Loucy (cell line): ENCODE results near the gene MIGA2.
A peak's percentile ranks its signal among the peaks of the same experiment; 100 is the strongest.

Source experiments
- H2AFZ ChIP-seq: fragments of 200-600 bp; sonication (generic); 2 replicates; pipeline ENCODE4 v1.6.0; 2016; ENCODE audit warnings: antibody characterized with exemption, mild to moderate bottlenecking, low read length, moderate library complexity
- H3F3A ChIP-seq: fragments of 200-600 bp; 2 replicates; pipeline ENCODE4 v1.6.0; 2016; ENCODE audit warnings: antibody characterized with exemption, low read depth, mild to moderate bottlenecking
- H3K27me3 ChIP-seq: fragments of 200-600 bp; sonication (generic); 2 replicates; pipeline ENCODE4 v1.6.1; 2014; ENCODE audit warnings: low read length, mild to moderate bottlenecking; ENCODE audit not compliant: insufficient read depth, poor library complexity, severe bottlenecking
- H3K36me3 ChIP-seq: fragments of 200-600 bp; sonication (generic); 2 replicates; pipeline ENCODE4 v1.6.1; 2016; ENCODE audit warnings: low read length; ENCODE audit not compliant: insufficient read depth
- H3K4me1 ChIP-seq: fragments of 200-600 bp; sonication (generic); 2 replicates; pipeline ENCODE4 v1.5.1; 2014; ENCODE audit warnings: low read length, mild to moderate bottlenecking; ENCODE audit not compliant: insufficient read depth, poor library complexity, severe bottlenecking
- H3K4me2 ChIP-seq: fragments of 200-600 bp; sonication (generic); 2 replicates; pipeline ENCODE4 v1.6.0; 2014; ENCODE audit warnings: antibody characterized with exemption, low read length, low read depth, mild to moderate bottlenecking; ENCODE audit not compliant: poor library complexity, severe bottlenecking
- H3K4me3 ChIP-seq: fragments of 200-600 bp; sonication (generic); 2 replicates; pipeline ENCODE4 v1.5.1; 2014; ENCODE audit warnings: low read length, mild to moderate bottlenecking, mixed read lengths; ENCODE audit not compliant: poor library complexity, severe bottlenecking
- H3K79me2 ChIP-seq: fragments of 200-600 bp; sonication (generic); 2 replicates; pipeline ENCODE4 v1.6.1; 2014; ENCODE audit warnings: low read length; ENCODE audit not compliant: insufficient read depth
- H3K9ac ChIP-seq: fragments of 200-600 bp; sonication (generic); 2 replicates; pipeline ENCODE4 v1.6.0; 2014; ENCODE audit warnings: mild to moderate bottlenecking, low read depth, low read length, moderate library complexity; ENCODE audit not compliant: poor library complexity, severe bottlenecking
- H3K9me2 ChIP-seq: fragments of 200-600 bp; sonication (generic); replicated peaks from 2 replicates; pipeline ENCODE4 v1.6.1; 2016; ENCODE audit warnings: low read depth, low read length, mixed read lengths
- H3K9me3 ChIP-seq: fragments of 200-600 bp; sonication (generic); 2 replicates; pipeline ENCODE4 v1.6.1; 2014; ENCODE audit warnings: mild to moderate bottlenecking, antibody characterized with exemption, low read length, low read depth; ENCODE audit not compliant: insufficient read depth
- H4K20me1 ChIP-seq: fragments of 200-600 bp; sonication (generic); 2 replicates; pipeline ENCODE4 v1.6.0; 2014; ENCODE audit warnings: antibody characterized with exemption, low read length, mild to moderate bottlenecking; ENCODE audit not compliant: insufficient read depth, poor library complexity, severe bottlenecking
- CTCF ChIP-seq: fragments of 200-600 bp; sonication (generic); conservative IDR thresholded peaks from 2 replicates; pipeline ENCODE4 v1.5.1; 2014; ENCODE audit warnings: mild to moderate bottlenecking, antibody characterized with exemption, low read length
- EZH2phosphoT487 ChIP-seq: fragments of 200-600 bp; IDR thresholded peaks from 2 replicates; pipeline ENCODE4 v1.6.1; 2018; ENCODE audit warnings: antibody characterized with exemption, mild to moderate bottlenecking, moderate library complexity, borderline replicate concordance

The MIGA2 gene

GRCh38 chr9:129102095-129102525 lies 65.7 kb downstream of the MIGA2 start:
- H3F3A ChIP-seq: no peaks in the 10 kb centered on the region
- H3K4me1 ChIP-seq: no peaks in the 10 kb centered on the region
- H2AFZ ChIP-seq: no peak overlapping the region
- H3K4me2 ChIP-seq: no peak overlapping the region
- H3K9me2 ChIP-seq: no peaks in the 10 kb centered on the region
- no peak overlapping the region for H3K9ac ChIP-seq
- no peaks in the 10 kb centered on the region for H3K36me3 ChIP-seq
- no peaks in the 10 kb centered on the region for H3K9me3 ChIP-seq
- H4K20me1 ChIP-seq: no peaks in the 10 kb centered on the region
- H3K27me3 ChIP-seq: no peaks in the 10 kb centered on the region
- H3K4me3 ChIP-seq: no peak overlapping the region
- TF ChIP-seq EZH2phosphoT487 (no peak), CTCF (no peak)
- H3K79me2 ChIP-seq: no peaks in the 10 kb centered on the region

- no peak overlapping the region for H3K9ac ChIP-seq
- H3K4me2 ChIP-seq: no peak overlapping the region
Observed at GRCh38 chr9:129102791-129103594, 66.6 kb downstream of the MIGA2 start.

GRCh38 chr9:129103595-129103965 lies 67.2 kb downstream of the MIGA2 start:
- H3K4me1 ChIP-seq: no peaks in the 10 kb centered on the region
- H2AFZ ChIP-seq: no peak overlapping the region
- no peaks in the 10 kb centered on the region for H3K36me3 ChIP-seq
- no peak overlapping the region for H3K9ac ChIP-seq
- H3F3A ChIP-seq: no peaks in the 10 kb centered on the region
- H3K79me2 ChIP-seq: no peaks in the 10 kb centered on the region
- H3K4me2 ChIP-seq: no peak overlapping the region
- H3K4me3 ChIP-seq: no peak overlapping the region
- H3K27me3 ChIP-seq: no peaks in the 10 kb centered on the region
- H4K20me1 ChIP-seq: no peaks in the 10 kb centered on the region
- H3K9me2 ChIP-seq: no peaks in the 10 kb centered on the region
- no peaks in the 10 kb centered on the region for H3K9me3 ChIP-seq
- TF ChIP-seq EZH2phosphoT487: no peak
- no peak for TF ChIP-seq CTCF

More at GRCh38 chr9:129102791-129103594, 66.6 kb downstream of the MIGA2 start:
- no peaks in the 10 kb centered on the region for H3K27me3 ChIP-seq
- H2AFZ ChIP-seq: no peak overlapping the region
- TF ChIP-seq EZH2phosphoT487 (no peak), CTCF (peak; percentile 47)
- no peaks in the 10 kb centered on the region for H3K9me3 ChIP-seq
- H3K79me2 ChIP-seq: no peaks in the 10 kb centered on the region
- H3F3A ChIP-seq: no peaks in the 10 kb centered on the region
- no peaks in the 10 kb centered on the region for H4K20me1 ChIP-seq
- H3K4me1 ChIP-seq: no peaks in the 10 kb centered on the region
- no peaks in the 10 kb centered on the region for H3K36me3 ChIP-seq
- no peaks in the 10 kb centered on the region for H3K9me2 ChIP-seq
- H3K4me3 ChIP-seq: no peak overlapping the region
